Kasumi-1 (cell line): ENCODE measurements around the gene PRR5L.
"Not testable (repeated sequence)": the region's sequence is repeated elsewhere in the genome, so short reads cannot be mapped to it uniquely, and the experiment has no call there.

ENCODE experiments used
- DNase-seq, 2 experiments: peaks; one replicate each; lab custom pipeline; 2025; lab: John Stamatoyannopoulos, UW

Gene PRR5L

DNA sequence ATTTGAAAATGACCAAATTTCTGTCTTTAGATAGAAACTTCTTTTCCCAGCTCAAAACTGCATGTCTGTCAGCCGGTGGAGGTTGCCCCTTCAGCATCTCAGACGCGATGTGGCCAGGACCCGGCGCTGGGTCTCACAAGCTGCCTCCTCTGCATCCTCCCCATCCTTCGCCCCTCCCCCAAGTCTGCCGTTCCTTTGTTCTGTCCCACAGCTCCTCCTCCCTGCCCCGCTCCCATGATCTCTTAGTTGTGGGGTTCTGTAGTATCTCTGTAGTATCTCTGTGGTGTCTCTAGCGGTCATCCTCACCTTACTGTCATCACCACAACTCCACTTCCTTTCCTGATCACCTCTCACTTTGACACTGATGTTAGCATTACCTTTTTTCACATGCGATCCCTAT lies 164.1 kb downstream of the PRR5L start:
- DNase-seq: no peak

DNA sequence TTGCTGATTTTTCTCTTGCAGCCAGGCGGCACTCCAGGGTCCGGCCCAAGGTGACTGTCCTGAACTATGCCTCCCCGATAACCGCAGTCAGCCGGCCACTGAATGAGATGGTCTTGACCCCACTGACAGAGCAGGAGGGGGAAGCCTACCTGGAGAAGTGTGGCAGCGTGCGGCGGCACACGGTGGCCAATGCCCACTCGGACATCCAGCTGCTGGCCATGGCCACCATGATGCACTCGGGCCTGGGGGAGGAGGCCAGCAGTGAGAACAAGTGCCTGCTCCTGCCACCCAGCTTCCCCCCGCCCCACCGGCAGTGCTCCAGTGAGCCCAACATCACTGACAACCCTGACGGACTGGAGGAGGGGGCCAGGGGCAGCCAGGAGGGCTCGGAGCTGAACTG lies 166.2 kb downstream of the PRR5L start:
- DNase-seq: no peak

DNA sequence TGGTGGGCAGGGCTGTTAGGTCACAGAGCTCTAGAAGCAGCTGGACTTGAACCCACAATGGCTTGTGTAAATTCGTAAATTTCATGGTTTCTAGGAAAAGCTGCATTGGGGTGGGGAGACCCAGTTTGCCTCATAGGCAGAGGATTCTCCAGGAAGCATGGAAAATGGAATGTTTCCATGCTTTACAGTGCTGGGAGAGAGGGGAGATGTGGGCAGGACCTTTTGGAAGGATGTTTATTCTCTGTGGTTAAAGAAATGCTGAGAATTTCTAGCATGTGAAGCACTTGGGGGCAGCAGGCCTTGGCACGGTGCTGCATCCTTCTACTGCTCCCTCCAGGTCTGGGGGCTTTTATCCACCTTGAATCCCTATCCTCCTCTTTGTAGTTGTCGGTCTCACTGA lies 167.7 kb downstream of the PRR5L start:
- DNase-seq: no peak

DNA sequence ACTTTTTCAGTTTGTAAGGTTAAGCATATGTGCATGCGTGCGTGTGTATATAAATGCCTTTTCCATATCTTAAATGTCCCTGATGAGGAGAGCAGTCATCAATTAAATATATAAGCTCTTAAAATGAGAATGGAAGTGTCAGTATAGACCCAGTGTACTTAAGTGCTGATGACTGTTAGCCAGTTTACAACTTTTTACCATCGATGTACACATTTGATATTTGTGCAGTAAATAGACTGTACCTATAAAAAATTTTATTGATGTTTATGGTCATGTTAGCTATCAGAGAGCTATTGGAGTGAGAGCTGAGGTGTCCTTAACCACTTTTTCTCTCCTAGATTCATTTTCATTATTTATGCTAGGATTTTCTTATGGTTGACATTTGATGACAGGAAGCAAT lies 168.6 kb downstream of the PRR5L start:
- DNase-seq: no peak

DNA sequence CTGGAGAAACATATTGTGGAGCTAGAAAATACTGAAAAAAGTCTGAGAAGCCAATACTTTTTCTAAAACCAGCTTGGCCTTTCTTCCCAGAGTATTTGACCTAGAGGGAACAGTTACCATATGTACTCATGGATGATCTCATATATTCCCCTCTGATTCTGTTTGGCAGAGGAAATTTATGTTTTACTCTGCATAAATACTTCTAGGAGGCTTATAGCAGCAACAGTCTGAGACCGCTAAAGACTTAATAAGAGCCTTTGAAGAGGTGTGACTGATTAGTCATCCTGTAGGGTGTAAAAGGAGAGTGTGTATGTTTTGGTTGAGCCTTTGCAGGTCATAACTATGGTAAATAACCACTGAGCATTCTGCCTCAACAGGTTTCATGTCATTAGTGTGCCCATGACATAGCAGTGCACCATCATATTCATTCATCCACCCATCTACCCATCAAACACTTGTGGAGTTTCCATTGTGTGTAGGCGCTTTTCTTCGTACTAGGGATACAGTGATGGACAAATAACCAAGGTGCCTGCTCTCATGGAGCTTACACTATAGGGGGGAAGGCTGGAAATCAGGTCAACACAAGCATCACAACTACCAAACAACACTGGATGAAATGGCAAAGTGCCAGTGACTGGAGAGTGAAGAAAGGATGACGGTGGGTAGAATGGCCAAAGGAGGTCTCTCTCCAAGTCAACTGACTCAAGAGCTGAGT lies 169.5 kb downstream of the PRR5L start:
- no peak for DNase-seq

DNA sequence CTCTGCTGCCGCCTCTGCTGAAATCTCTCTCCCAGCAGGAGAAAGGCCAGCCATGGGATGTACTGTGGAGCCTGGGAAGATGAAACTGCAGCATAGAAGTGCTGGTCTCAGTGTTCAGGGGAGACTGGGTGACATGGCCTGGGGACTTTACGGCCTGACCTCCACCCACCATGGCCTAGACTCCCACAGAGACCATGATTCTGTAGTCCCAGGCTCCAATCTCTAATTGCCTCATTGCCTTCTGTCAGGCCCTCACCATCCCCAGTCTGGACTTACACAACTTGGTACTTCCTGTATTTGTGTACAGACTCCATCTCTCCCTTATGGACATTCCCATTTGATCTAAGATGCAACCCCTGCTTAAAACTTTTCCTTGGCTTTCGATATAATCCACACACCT lies 170.9 kb downstream of the PRR5L start:
- DNase-seq: no peak

DNA sequence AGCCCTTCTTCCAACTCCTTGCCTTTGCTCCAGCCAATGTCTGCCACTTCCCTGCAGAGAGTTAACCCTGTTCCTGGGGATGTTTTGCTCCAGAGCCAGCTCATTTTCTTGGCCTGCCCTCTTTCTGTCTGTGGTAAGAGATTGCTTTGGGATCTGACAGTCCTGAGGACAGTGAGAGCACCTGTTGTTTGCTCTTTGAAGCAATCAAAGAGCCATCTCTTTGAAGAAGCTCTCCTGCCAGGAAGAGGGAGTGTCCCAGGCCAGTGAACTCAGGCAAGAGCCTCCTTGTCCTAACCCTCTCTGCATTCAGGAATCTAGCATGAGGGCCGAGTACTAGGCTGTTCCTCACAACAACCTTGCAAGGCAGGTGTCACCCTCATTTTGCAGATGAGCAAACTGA lies 171.8 kb downstream of the PRR5L start:
- no peak for DNase-seq

DNA sequence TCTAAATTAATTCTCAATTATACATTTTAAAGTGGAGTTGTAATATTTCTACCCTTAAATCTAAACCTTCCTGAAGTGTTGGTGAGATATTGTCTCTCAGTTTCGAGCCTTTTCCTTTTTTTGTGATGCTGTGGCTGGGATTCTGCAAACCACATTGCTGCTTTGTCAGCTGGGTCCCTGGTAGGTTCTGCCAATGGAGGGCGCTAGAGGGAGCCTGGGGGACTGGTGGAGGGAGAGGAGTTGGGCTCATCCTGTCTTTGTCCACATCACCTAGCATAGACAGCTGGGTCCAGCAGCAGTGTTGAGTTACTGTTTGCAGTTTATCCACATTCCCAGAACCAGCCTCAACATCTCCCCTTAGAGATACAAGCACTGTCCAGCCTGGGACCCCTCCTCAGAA lies 173.0 kb downstream of the PRR5L start:
- no peak for DNase-seq

DNA sequence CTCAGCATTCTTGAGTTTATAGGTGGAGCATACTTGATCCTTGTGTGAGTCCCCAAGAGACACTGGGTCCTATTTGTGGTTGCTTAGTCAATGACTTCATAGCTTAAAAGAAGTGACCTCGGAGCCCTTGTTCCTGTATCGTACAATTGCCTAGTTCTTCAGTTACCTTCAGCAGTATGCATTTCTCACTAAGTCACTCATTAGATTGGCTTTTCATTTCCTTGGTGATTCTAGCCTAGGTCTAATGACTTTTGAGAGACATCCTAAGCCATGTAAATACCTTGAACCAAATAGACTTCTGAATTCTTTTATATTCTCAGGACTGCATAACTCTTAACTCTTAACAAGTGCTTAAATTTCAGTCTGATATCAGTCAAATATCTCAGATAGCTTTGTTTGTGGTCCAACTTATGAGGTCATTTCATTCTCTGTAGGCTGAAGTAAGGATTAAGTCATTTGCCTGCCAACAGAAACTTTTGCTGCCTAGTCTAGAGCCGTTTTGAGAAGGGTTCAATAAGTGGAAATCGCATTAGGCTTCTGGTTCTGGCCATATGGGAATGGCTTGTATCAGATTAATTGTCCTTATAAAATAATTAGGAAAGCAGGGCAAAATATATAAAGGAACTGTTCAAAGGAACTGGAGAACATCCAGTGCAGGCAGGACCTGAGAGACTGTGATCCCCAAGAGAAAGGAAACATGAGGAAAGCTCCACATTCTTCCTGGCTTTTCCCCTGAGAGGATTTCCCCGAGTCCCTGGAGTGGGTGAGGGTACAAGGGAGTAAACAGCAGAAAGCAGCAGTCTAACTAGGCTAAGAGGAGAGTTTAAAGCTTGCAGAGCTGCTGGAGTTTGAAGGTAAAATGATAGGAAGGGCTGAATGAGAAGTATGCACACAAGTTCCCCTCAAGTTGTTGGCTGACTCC lies 174.1 kb downstream of the PRR5L start:
- no peak for DNase-seq

DNA sequence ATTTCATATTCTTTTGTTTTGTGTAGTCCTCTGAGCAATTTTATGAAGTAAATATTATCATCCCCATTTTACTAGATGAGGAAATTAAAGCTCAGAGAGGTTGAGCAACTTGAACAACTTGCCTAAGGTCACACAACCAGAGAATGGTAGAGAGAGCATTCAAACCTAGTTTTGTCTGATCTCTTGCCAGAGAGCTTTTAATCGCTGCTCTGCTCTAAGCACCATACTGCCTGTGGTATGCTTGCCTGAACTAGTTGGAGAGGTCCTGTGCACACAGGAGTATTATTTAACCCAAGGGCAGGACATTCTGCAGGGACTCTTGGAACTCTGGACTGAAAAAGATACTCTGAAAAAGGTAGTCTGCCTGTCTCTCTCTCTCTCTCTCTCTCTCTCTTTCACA lies 175.5 kb downstream of the PRR5L start:
- no peak for DNase-seq

DNA sequence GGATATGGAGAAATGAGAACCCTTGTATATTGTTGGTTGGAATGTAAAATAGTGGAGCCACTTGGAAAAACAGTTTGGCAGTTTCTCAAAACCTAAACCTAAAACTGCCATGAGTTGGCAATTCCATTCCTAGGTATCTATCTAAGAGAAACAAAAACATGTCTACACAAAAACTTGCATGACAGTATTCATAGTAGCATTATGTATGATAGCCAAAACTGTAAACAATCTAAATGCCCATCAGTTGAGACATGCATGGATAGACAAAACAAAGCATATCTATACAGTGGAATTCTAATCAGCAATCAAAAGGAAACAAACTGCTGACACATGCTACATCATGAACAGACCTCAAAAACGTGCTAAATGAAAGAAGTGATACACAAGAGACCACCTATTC lies 179.1 kb downstream of the PRR5L start:
- DNase-seq: no peak

DNA sequence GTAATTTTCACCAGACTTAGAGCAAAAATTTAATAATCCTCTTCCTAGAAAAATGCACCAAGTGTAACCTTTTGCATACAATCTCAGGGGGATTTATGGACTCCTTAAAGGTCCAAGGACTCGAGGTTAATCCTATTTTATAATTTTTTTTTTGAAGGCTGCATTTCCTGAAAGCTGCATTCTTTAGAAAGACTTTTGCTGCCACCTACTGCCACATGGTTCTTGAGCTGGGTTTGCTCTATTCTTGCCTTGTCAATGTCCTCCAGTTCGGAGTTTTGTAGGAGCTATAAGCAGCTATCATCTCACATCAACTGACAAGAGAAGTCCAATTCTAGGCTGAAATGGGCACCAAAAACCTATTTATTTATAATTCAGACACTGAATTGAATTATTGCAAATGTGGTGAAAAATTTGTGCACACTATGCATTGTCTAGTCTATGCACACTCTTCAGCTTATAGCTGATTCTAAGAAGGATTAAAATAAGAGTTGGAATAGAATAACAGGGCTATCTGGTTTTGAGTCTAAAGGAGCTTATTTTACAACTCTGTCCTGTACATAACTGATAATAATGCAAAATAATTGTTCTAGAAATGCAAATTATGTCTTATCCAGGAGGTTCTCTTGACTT lies 182.7 kb downstream of the PRR5L start:
- DNase-seq: peak; percentile 76 to 84

DNA sequence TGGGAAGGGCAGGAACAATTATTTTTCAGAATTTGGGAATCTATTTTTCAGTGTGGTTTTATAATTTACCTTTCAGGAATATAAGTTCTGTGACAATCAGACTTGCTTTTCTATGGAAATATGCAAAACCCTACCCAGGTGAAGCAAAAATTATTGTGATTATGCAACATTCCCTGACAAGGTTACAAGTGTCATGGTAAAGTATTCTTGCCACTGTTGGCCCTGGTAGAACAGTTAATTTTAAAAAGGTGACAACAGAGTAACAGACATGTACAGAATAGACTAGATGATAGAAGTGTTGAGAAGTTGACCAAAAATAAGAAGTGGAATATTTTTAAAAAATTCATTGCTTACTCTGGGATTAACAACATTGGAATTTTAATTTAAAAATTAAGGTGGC lies 184.7 kb downstream of the PRR5L start:
- no peak for DNase-seq

DNA sequence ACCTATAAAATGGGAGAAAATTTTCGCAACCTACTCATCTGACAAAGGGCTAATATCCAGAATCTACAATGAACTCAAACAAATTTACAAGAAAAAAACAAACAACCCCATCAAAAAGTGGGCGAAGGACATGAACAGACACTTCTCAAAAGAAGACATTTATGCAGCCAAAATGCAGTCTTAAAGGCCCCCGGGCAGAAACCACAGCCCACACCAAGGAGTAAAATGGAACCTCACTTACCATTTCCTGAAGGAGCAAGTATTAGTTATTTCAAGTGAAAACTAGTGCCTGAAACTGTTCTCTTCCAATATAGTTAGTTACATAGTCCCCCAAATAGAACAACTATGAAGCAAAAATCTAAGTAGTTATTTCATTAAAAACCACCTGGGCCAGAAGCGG lies 187.0 kb downstream of the PRR5L start:
- not testable (repeated sequence) for DNase-seq

DNA sequence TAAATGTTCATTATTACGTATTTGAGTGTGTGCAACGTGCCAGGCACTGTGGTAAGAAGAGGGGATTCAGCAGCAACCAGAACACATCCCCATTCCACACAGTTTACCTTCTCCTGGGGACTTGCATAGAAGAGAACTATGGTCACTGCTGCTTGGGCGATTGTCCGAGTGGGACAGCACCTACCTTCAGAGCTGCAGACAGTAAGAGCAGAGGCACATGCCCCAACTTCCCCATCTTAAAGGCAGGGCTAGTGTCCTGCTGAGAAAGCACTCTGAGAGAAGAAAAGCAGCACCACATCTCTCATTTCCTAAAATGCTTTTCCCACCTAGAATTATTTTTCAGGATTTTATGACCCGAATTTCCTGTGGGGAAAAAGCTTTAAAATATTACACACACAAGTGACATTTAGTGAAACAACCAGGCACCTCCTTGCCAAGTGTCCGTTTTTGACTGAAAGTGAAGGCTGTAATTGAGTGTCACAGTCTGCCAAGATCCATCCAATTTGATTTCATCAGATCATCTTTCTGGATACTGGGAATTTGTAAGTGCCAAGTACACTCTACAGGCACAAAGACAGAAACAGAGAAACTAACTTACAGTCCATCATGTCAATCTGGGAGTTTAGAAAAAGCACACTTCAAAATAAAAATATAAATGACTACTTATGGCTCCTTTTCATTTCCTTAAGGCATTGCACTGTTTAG lies 189.4 kb downstream of the PRR5L start:
- DNase-seq: no peak

DNA sequence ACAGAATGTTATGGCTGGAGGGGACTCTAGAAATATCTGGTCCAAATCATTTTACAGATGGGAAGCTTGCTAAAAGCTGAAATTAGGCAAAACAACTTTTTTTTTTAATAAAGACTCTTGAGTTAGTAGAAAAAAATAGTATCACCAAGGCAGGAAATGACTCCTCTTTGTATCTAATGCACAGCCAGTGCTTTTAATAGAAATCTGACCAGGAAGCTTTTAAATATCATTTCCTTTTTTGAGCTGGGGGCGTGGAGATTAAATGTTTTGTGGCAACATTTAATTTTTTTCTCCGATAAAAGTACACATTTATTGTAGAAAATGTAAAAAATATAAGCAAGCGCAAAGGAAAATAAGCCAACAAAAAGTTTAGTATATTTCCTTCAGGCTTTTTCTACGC lies 191.5 kb downstream of the PRR5L start:
- peak; percentile 34 to 39 for DNase-seq

DNA sequence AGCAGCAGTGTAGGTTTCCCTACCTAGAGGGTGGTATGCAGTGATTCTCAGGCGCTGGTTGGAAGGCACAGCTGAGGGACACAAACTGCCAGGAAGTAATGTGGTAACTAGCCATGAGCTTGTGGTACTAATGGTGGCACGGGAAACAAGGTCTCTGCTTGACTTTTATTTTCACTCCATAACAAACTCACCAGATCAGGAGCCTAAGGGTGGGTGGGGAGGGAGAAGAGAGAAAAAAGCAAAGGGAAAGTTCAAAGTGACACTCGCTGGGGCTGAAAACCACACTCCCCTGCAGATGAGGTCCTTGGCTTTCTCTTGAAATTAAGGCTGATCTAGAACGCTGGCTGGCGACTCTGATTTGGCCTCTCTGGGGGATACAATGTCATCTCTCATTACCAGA lies 192.0 kb downstream of the PRR5L start:
- DNase-seq: peak in 1 of 2 experiments; percentile 24

DNA sequence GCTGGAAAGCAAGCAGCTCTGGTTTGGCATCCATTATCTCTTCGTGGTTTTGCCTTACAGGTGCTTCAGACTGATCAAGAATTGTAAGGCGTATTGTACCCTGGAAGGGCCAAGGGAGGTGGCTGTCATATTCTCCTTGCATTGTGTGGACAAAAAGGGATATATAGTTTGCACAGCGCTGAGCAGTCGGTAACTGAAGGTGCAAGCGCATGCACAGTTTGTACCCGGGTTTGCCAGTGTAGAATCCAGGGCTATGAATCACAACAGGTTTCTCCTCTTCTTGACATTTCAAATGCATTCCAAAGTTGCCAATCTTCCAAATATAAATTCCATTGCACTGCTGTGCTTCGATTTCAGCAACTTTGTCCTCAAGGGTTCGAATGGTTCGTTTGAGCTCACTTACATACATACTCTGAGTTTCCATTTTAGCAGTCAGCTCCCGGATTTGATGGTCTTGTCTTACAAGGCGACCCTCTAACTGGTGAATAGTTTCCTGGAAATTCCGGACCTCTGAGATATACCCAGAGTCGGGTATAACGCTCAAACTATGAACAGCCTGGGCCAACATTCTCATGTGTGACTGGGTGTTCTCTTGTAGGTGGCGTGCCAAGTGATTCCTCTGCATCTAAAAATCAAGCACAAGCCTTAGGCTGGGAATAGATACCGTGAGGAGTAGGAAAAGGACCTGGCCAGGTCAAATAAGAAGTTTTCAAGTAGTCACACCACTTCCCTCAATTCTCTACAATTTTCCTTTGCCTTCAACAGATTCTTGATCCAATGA lies 194.1 kb downstream of the PRR5L start:
- no peak for DNase-seq

DNA sequence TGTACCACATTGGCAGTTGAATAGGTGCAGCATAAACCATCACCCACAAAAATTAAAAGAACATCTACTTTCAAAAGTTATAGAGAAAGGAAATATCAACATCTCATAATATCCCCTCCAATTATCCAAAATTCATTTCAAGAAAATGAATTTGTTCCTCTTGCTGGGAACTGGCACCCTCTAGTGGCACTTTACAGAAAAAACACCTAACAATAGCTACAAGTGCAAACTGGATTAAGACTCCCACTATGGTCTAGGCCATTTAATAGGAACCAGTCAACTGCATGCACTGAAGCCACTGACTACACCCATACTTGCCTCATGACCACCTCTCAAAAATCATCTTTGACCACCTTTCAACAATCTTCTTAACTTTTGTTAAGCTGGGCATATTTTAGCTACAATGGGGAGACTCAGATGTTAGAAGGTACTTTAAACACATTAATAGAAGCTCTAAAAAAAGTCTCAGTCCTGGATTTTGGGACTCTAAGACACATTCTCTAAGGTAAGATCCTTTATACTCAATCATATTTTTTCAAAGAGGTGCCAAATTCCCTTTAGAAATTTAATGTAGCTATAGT lies 196.7 kb downstream of the PRR5L start:
- peak; percentile 76 to 83 for DNase-seq

DNA sequence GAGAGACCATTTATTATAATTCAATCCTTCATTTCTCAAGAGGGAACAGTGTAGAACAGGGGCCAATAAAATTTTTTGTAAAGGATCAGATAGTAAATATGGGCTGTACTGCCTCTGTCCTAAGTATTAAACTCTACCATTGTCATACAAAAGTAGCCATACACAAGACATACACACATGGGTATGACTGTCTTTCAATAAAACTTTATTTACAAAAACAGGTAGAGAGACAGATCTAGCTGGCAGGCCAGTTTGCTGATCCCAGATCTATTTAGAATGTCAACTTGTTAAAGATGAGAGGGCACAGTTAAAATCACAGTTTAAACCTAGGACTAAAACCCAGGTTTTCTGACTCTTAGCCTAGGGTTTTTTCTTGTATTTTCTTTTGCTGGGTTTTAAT lies 197.2 kb downstream of the PRR5L start:
- no peak for DNase-seq

DNA sequence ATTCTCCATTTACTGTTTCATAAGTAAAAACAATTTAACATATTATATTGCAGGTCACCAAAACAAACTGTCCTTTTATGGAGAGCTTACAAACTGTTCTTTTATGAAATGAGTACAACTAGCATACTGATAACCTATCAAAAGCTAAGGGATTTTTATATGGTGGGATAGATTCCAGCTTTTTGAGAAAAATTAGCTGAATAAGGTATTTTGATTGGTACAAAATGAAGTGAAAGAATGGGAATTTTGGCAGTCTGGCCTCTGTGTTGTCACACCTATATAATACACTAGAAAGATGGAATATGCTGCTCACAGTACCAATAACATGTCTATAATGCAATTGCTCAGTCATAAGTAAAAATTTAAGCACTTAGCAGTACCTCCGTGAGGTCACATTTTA lies 202.6 kb downstream of the PRR5L start:
- no peak for DNase-seq
